Peyer's patch (tissue), 4 donors: ENCODE results near the gene ACTR5. TPM values are rescaled to one million over a fixed set of nuclear protein-coding genes. Genes with fewer than 3 reads are reported as not detected.

Experiments used
- DNase-seq, 3 donors: peaks; one replicate each; pipeline ENCODE4 v3.0.0-alpha.2; 2017 to 2019
- H3K27ac ChIP-seq, 4 donors: fragments of 200-600 bp; sonication (generic); one replicate each; pipeline ENCODE4 v1.5.1; 2016 to 2019
- H3K27me3 ChIP-seq, 2 donors: fragments of 200-600 bp; sonication (generic); one replicate each; pipeline ENCODE4 v1.5.1; 2019
- H3K36me3 ChIP-seq, 3 donors: fragments of 200-600 bp; sonication (generic); one replicate each; pipeline ENCODE4 v1.5.1; 2016 to 2019
- H3K4me1 ChIP-seq, 4 donors: fragments of 200-600 bp; sonication (generic); one replicate each; pipeline ENCODE4 v1.5.1; 2016 to 2019
- H3K4me3 ChIP-seq, 4 donors: fragments of 200-600 bp; sonication (generic); 1 replicate in 3 of 4; 2 replicates in 1 of 4; pipeline ENCODE4 v1.5.1; 2016 to 2019; ENCODE audit warnings: mild to moderate bottlenecking in 1 of 4
- H3K9me3 ChIP-seq, 4 donors: fragments of 200-600 bp; sonication (generic); one replicate each; pipeline ENCODE4 v1.5.1; 2016 to 2019; ENCODE audit warnings: mild to moderate bottlenecking in 1 of 4
- CTCF ChIP-seq, 6 experiments: fragments of 450-650 bp in 4 of 6; fragments of 200-600 bp in 2 of 6; sonication (generic) in 1 of 6; IDR thresholded peaks; one replicate each; pipeline ENCODE4 v1.5.1; 2017 to 2019; ENCODE audit warnings: antibody characterized with exemption in 6 of 6, mild to moderate bottlenecking in 3 of 6, moderate library complexity in 1 of 6
- POLR2A ChIP-seq, 2 donors: fragments of 450-650 bp; IDR thresholded peaks; one replicate each; pipeline ENCODE4 v1.5.1; 2017; ENCODE audit warnings: antibody characterized with exemption in 2 of 2, mild to moderate bottlenecking in 2 of 2, moderate library complexity in 2 of 2
- total RNA-seq, 4 donors: library from RNA; depleted of rRNA; stranded (reverse); fragments of >200 nt; gene quantifications; one replicate each; pipeline ENCODE4 v1.1.0, GENCODE V29; 2016

Gene ACTR5
- total RNA-seq, 4 donors from 2014 or later, result 5.1 to 32.2 (median 11.0) TPM

- no peaks in the 10 kb centered on the region for H3K9me3 ChIP-seq
- DNase-seq, result peak in 2 of 3 donors; percentile 59 to 64
- H3K27me3 ChIP-seq, result peaks cover 0 to 10% of the 10 kb centered on the region in 2 donors
- H3K27ac ChIP-seq, result peak overlapping the region; percentile 82 to 96 (median 88)
- H3K4me1 ChIP-seq, result peaks cover 0 to 35% (median 20%) of the 10 kb centered on the region in 4 donors
- TF ChIP-seq CTCF (IDR thresholded peaks at IDR 0.05), result peak in 1 of 6 experiments; percentile 7
- TF ChIP-seq POLR2A (IDR thresholded peaks at IDR 0.05), result no peak
- H3K36me3 ChIP-seq, result no peaks in the 10 kb centered on the region
- H3K4me3 ChIP-seq, result peak overlapping the region; percentile 61 to 87 (median 78)
Observed at GRCh38 chr20:38805958-38806854, 57.9 kb downstream of the ACTR5 start.

GRCh38 chr20:38806855-38807655 is 58.8 kb downstream of the ACTR5 start:
- Histone ChIP-seq H3K9me3 (no peaks in the 10 kb centered on the region), H3K36me3 (no peaks in the 10 kb centered on the region), H3K4me3 (peak overlapping the region; percentile 61 to 87 (median 78)), H3K27ac (peak overlapping the region; percentile 82 to 96 (median 88)), H3K27me3 (peaks cover 0 to 10% of the 10 kb centered on the region in 2 donors), H3K4me1 (peaks cover 0 to 43% (median 24%) of the 10 kb centered on the region in 4 donors)
- DNase-seq, result peak in 2 of 3 donors; percentile 65 to 72
- no peak for TF ChIP-seq POLR2A (IDR thresholded peaks at IDR 0.05)
- no peak for TF ChIP-seq CTCF (IDR thresholded peaks at IDR 0.05)

GRCh38 chr20:38809942-38810341 is 61.7 kb downstream of the ACTR5 start:
- no peaks in the 10 kb centered on the region for H3K36me3 ChIP-seq
- DNase-seq, result peak in 1 of 3 donors; percentile 37
- H3K4me3 ChIP-seq, result no peak overlapping the region
- H3K27ac ChIP-seq, result peak overlapping the region in 1 of 4 donors; percentile 96
- H3K27me3 ChIP-seq, result peaks cover 0 to 10% of the 10 kb centered on the region in 2 donors
- H3K4me1 ChIP-seq, result peaks cover 0 to 47% (median 28%) of the 10 kb centered on the region in 4 donors
- H3K9me3 ChIP-seq, result no peaks in the 10 kb centered on the region
- no peak for TF ChIP-seq POLR2A (IDR thresholded peaks at IDR 0.05)
- no peak for TF ChIP-seq CTCF (IDR thresholded peaks at IDR 0.05)

GRCh38 chr20:38810926-38811630 is 62.8 kb downstream of the ACTR5 start:
- Histone ChIP-seq H3K27ac (peak overlapping the region in 1 of 4 donors; percentile 96), H3K4me3 (no peak overlapping the region), H3K27me3 (peaks cover 0 to 4% of the 10 kb centered on the region in 2 donors), H3K36me3 (no peaks in the 10 kb centered on the region), H3K9me3 (no peaks in the 10 kb centered on the region), H3K4me1 (peaks cover 0 to 47% (median 25%) of the 10 kb centered on the region in 4 donors)
- peak in 1 of 3 donors; percentile 31 for DNase-seq
- TF ChIP-seq CTCF (IDR thresholded peaks at IDR 0.05) (no peak), POLR2A (IDR thresholded peaks at IDR 0.05) (no peak)

GRCh38 chr20:38811769-38812168 is 63.5 kb downstream of the ACTR5 start:
- no peaks in the 10 kb centered on the region for H3K27me3 ChIP-seq

More at GRCh38 chr20:38811769-38812168, 63.5 kb downstream of the ACTR5 start:
- H3K4me1 ChIP-seq, result peaks cover 0 to 47% (median 22%) of the 10 kb centered on the region in 4 donors
- TF ChIP-seq POLR2A (IDR thresholded peaks at IDR 0.05), result no peak
- no peak for TF ChIP-seq CTCF (IDR thresholded peaks at IDR 0.05)
- no peaks in the 10 kb centered on the region for H3K36me3 ChIP-seq
- peak overlapping the region in 1 of 4 donors; percentile 51 for H3K27ac ChIP-seq
- no peaks in the 10 kb centered on the region for H3K9me3 ChIP-seq
- H3K4me3 ChIP-seq, result no peak overlapping the region
- DNase-seq, result no peak
